ENCODE data around the gene KSR2. TPM values are rescaled to one million over a fixed set of nuclear protein-coding genes. Genes with fewer than 3 reads are reported as not detected.
"Not testable (repeated sequence)": the region's sequence is repeated elsewhere in the genome, so short reads cannot be mapped to it uniquely, and the experiment has no call there.

KSR2 gene
- total RNA-seq, 1 donor from 2014 or later: 0.26 TPM

GRCh38 chr12:117761528-117762100, 207.2 kb downstream of the KSR2 start:
- DNase-seq (ENCODE audit: low read depth in 2 of 2): no peak

GRCh38 chr12:117760990-117761389, 207.8 kb downstream of the KSR2 start:
- DNase-seq (ENCODE audit: low read depth in 2 of 2): no peak

GRCh38 chr12:117750657-117751056, 218.1 kb downstream of the KSR2 start:
- DNase-seq (ENCODE audit: low read depth in 2 of 2): no peak

- DNase-seq (ENCODE audit: low read depth in 2 of 2): no peak
Observed at GRCh38 chr12:117749431-117749830, 219.4 kb downstream of the KSR2 start.

GRCh38 chr12:117746358-117746757, 222.4 kb downstream of the KSR2 start:
- DNase-seq (ENCODE audit: low read depth in 2 of 2): not testable (repeated sequence)

GRCh38 chr12:117744418-117744817, 224.4 kb downstream of the KSR2 start:
- no peak for DNase-seq (ENCODE audit: low read depth in 2 of 2)

- no peak for DNase-seq (ENCODE audit: low read depth in 2 of 2)
Observed at GRCh38 chr12:117743761-117744160, 225.0 kb downstream of the KSR2 start.

- DNase-seq (ENCODE audit: low read depth in 2 of 2): no peak
Observed at GRCh38 chr12:117742721-117743120, 226.1 kb downstream of the KSR2 start.

GRCh38 chr12:117738233-117738632, 230.6 kb downstream of the KSR2 start:
- no peak for DNase-seq (ENCODE audit: low read depth in 2 of 2)

GRCh38 chr12:117733549-117733805, 235.3 kb downstream of the KSR2 start:
- DNase-seq (ENCODE audit: low read depth in 2 of 2): no peak

GRCh38 chr12:117732761-117733548, 235.8 kb downstream of the KSR2 start:
- DNase-seq (ENCODE audit: low read depth in 2 of 2): no peak

GRCh38 chr12:117731131-117731530, 237.7 kb downstream of the KSR2 start:
- not testable (repeated sequence) for DNase-seq (ENCODE audit: low read depth in 2 of 2)

- DNase-seq (ENCODE audit: low read depth in 2 of 2): no peak
Observed at GRCh38 chr12:117727301-117727700, 241.5 kb downstream of the KSR2 start.

GRCh38 chr12:117724543-117724942, 244.2 kb downstream of the KSR2 start:
- no peak for DNase-seq (ENCODE audit: low read depth in 2 of 2)

GRCh38 chr12:117718559-117718958, 250.2 kb downstream of the KSR2 start:
- DNase-seq (ENCODE audit: low read depth in 2 of 2): no peak

- no peak for DNase-seq (ENCODE audit: low read depth in 2 of 2)
Observed at GRCh38 chr12:117718141-117718540, 250.6 kb downstream of the KSR2 start.

GRCh38 chr12:117714203-117714602, 254.6 kb downstream of the KSR2 start:
- DNase-seq (ENCODE audit: low read depth in 2 of 2): no peak

GRCh38 chr12:117710121-117710520, 258.7 kb downstream of the KSR2 start:
- no peak for DNase-seq (ENCODE audit: low read depth in 2 of 2)

- DNase-seq (ENCODE audit: low read depth in 2 of 2): no peak
Observed at GRCh38 chr12:117707861-117708260, 260.9 kb downstream of the KSR2 start.

- no peak for DNase-seq (ENCODE audit: low read depth in 2 of 2)
Observed at GRCh38 chr12:117703584-117703983, 265.2 kb downstream of the KSR2 start.

- DNase-seq (ENCODE audit: low read depth in 2 of 2): no peak
Observed at GRCh38 chr12:117702741-117703140, 266.0 kb downstream of the KSR2 start.

GRCh38 chr12:117699575-117699974, 269.2 kb downstream of the KSR2 start:
- DNase-seq (ENCODE audit: low read depth in 2 of 2): no peak

GRCh38 chr12:117699118-117699517, 269.7 kb downstream of the KSR2 start:
- DNase-seq (ENCODE audit: low read depth in 2 of 2): no peak

GRCh38 chr12:117695956-117696355, 272.8 kb downstream of the KSR2 start:
- no peak for DNase-seq (ENCODE audit: low read depth in 2 of 2)

All from dermis microvascular lymphatic vessel endothelial cell (primary cell).